Neural cell (in vitro differentiated cells): Measurements from ENCODE around the gene ADIPOR2. TPM values are rescaled to one million over a fixed set of nuclear protein-coding genes. Genes with fewer than 3 reads are reported as not detected.

Experiments
- H2AFZ ChIP-seq: fragments of 200-600, 300-800 bp; sonication (generic), shearing (Covaris generic); 2 replicates; pipeline ENCODE4 v1.6.0; 2014; ENCODE audit warnings: low read depth, mild to moderate bottlenecking, antibody characterized with exemption, low read length, moderate library complexity
- H3F3A ChIP-seq: fragments of 200-600 bp; shearing (Covaris generic); 2 replicates; pipeline ENCODE4 v1.6.1; 2016; ENCODE audit warnings: mild to moderate bottlenecking, moderate library complexity, mixed read lengths, antibody characterized with exemption, low read length; ENCODE audit not compliant: insufficient read depth, poor library complexity, severe bottlenecking
- H3K27ac ChIP-seq: fragments of 200-600, 300-800 bp; sonication (generic), shearing (Covaris generic); 2 replicates; pipeline ENCODE4 v1.5.1; 2014; ENCODE audit warnings: mild to moderate bottlenecking, low read length, moderate library complexity
- H3K27me3 ChIP-seq: fragments of 300-800, 200-600 bp; sonication (generic), shearing (Covaris generic); 2 replicates; pipeline ENCODE4 v1.6.0; 2014; ENCODE audit warnings: mild to moderate bottlenecking, low read depth, low read length, moderate library complexity; ENCODE audit not compliant: insufficient read depth
- H3K36me3 ChIP-seq: fragments of 300-800, 200-600 bp; sonication (generic), shearing (Covaris generic); 2 replicates; pipeline ENCODE4 v1.5.1; 2014; ENCODE audit warnings: mild to moderate bottlenecking, antibody characterized with exemption, low read length, moderate library complexity; ENCODE audit not compliant: insufficient read depth
- H3K4me2 ChIP-seq: fragments of 300-800, 200-600 bp; sonication (generic), shearing (Covaris generic); 2 replicates; pipeline ENCODE4 v1.6.0; 2014; ENCODE audit warnings: mild to moderate bottlenecking, low read length
- H3K4me3 ChIP-seq: fragments of 300-800, 200-600 bp; sonication (generic), shearing (Covaris generic); 2 replicates; pipeline ENCODE4 v1.5.1; 2014; ENCODE audit warnings: mild to moderate bottlenecking, low read length, moderate library complexity
- H3K79me2 ChIP-seq: fragments of 200-600 bp; shearing (Covaris generic); replicated peaks from 2 replicates; pipeline ENCODE4 v1.6.0; 2014; ENCODE audit warnings: mild to moderate bottlenecking, low read length, moderate library complexity; ENCODE audit not compliant: insufficient read depth
- H3K9ac ChIP-seq: fragments of 300-800, 200-600 bp; sonication (generic), shearing (Covaris generic); 2 replicates; pipeline ENCODE4 v1.6.1; 2016; ENCODE audit warnings: mild to moderate bottlenecking, low read length, mixed read lengths
- H3K9me2 ChIP-seq: fragments of 200-600 bp; shearing (Covaris generic); 2 replicates; pipeline ENCODE4 v1.6.1; 2016; ENCODE audit warnings: mild to moderate bottlenecking, low read length, mixed read lengths; ENCODE audit not compliant: insufficient read depth
- H3K9me3 ChIP-seq: fragments of 200-600, 300-800 bp; sonication (generic), shearing (Covaris generic); 2 replicates; pipeline ENCODE4 v1.6.1; 2016; ENCODE audit warnings: mild to moderate bottlenecking, mixed run types, low read length, moderate library complexity, mixed read lengths
- H4K20me1 ChIP-seq: fragments of 200-600 bp; shearing (Covaris generic); 2 replicates; pipeline ENCODE4 v1.6.1; 2016; ENCODE audit warnings: mild to moderate bottlenecking, mixed run types; ENCODE audit not compliant: insufficient read depth
- EP300 ChIP-seq: fragments of 450-650 bp; conservative IDR thresholded peaks from 2 replicates; pipeline ENCODE4 v1.6.1; 2014; ENCODE audit warnings: antibody characterized with exemption, mild to moderate bottlenecking, moderate library complexity; ENCODE audit not compliant: poor library complexity, severe bottlenecking
- EZH2 ChIP-seq: fragments of 200-600, 300-800 bp; shearing (Covaris generic), sonication (generic); IDR thresholded peaks from 2 replicates; pipeline ENCODE4 v1.6.1; 2014; ENCODE audit warnings: antibody characterized with exemption, low read length, borderline replicate concordance, mild to moderate bottlenecking; ENCODE audit not compliant: insufficient read depth, poor library complexity, severe bottlenecking
- MXI1 ChIP-seq: fragments of 450-650 bp; conservative IDR thresholded peaks from 2 replicates; pipeline ENCODE4 v1.6.1; 2014; ENCODE audit warnings: antibody characterized with exemption, mild to moderate bottlenecking; ENCODE audit not compliant: poor library complexity, severe bottlenecking
- POLR2AphosphoS5 ChIP-seq: IDR thresholded peaks from 2 replicates; pipeline ENCODE4 v1.6.1; 2012
- RAD21 ChIP-seq: fragments of 450-650 bp; conservative IDR thresholded peaks from 2 replicates; pipeline ENCODE4 v1.6.1; 2014; ENCODE audit warnings: antibody characterized with exemption, mild to moderate bottlenecking, moderate library complexity
- SMC3 ChIP-seq: fragments of 450-650 bp; conservative IDR thresholded peaks from 2 replicates; pipeline ENCODE4 v1.6.1; 2014; ENCODE audit warnings: antibody characterized with exemption, mild to moderate bottlenecking, moderate library complexity; ENCODE audit not compliant: poor library complexity
- TAF1 ChIP-seq: IDR thresholded peaks from 2 replicates; pipeline ENCODE4 v1.6.1; 2012; ENCODE audit warnings: low read depth
- polyA plus RNA-seq: library from polyadenylated mRNA; depleted of rRNA; stranded (reverse); fragments of >200 nt; gene quantifications from 2 replicates; pipeline ENCODE4 v1.2.3, GENCODE V29; 2014
- TF ChIP-seq, protein P1 (sequence below): fragments of 450-650 bp; IDR thresholded peaks from 2 replicates; pipeline ENCODE4 v1.5.1; 2014; ENCODE audit warnings: antibody characterized with exemption, mild to moderate bottlenecking, moderate library complexity; ENCODE audit not compliant: poor library complexity, severe bottlenecking
- TF ChIP-seq, protein P2 (sequence below): IDR thresholded peaks from 2 replicates; pipeline ENCODE4 v1.6.1; 2012; ENCODE audit warnings: borderline replicate concordance

Gene ADIPOR2
- polyA plus RNA-seq, 1 donor from 2014 or later: 18.5 TPM

DNA sequence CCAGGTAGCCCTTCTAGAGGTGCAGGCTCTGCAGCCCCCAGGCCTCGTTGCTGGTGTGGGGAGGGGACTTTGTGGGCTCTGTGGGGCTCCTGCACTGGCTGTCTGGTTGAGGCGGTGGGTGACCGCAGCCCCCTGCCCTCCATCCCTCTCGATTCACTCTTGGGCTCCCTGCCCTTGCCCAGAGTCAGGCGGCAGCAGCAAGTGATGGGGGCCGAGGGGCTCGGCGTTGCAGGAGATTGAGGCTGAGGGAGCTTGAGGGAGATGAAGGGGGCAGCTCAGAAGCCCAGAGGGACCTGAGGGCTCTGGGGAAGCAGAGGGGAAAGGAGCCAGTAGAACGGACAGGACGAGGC, 120.0 kb downstream of the ADIPOR2 start:
- TF ChIP-seq POLR2AphosphoS5 (no peak), RAD21 (no peak), SMC3 (no peak), EZH2 (no peak), EP300 (no peak), TAF1 (no peak), MXI1 (no peak)
- TF ChIP-seq, protein P1, sequence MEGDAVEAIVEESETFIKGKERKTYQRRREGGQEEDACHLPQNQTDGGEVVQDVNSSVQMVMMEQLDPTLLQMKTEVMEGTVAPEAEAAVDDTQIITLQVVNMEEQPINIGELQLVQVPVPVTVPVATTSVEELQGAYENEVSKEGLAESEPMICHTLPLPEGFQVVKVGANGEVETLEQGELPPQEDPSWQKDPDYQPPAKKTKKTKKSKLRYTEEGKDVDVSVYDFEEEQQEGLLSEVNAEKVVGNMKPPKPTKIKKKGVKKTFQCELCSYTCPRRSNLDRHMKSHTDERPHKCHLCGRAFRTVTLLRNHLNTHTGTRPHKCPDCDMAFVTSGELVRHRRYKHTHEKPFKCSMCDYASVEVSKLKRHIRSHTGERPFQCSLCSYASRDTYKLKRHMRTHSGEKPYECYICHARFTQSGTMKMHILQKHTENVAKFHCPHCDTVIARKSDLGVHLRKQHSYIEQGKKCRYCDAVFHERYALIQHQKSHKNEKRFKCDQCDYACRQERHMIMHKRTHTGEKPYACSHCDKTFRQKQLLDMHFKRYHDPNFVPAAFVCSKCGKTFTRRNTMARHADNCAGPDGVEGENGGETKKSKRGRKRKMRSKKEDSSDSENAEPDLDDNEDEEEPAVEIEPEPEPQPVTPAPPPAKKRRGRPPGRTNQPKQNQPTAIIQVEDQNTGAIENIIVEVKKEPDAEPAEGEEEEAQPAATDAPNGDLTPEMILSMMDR: no peak
- TF ChIP-seq, protein P2, sequence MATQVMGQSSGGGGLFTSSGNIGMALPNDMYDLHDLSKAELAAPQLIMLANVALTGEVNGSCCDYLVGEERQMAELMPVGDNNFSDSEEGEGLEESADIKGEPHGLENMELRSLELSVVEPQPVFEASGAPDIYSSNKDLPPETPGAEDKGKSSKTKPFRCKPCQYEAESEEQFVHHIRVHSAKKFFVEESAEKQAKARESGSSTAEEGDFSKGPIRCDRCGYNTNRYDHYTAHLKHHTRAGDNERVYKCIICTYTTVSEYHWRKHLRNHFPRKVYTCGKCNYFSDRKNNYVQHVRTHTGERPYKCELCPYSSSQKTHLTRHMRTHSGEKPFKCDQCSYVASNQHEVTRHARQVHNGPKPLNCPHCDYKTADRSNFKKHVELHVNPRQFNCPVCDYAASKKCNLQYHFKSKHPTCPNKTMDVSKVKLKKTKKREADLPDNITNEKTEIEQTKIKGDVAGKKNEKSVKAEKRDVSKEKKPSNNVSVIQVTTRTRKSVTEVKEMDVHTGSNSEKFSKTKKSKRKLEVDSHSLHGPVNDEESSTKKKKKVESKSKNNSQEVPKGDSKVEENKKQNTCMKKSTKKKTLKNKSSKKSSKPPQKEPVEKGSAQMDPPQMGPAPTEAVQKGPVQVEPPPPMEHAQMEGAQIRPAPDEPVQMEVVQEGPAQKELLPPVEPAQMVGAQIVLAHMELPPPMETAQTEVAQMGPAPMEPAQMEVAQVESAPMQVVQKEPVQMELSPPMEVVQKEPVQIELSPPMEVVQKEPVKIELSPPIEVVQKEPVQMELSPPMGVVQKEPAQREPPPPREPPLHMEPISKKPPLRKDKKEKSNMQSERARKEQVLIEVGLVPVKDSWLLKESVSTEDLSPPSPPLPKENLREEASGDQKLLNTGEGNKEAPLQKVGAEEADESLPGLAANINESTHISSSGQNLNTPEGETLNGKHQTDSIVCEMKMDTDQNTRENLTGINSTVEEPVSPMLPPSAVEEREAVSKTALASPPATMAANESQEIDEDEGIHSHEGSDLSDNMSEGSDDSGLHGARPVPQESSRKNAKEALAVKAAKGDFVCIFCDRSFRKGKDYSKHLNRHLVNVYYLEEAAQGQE: no peak
- no peaks in the 10 kb centered on the region for H3K9me3 ChIP-seq
- H3K9me2 ChIP-seq: no peaks in the 10 kb centered on the region
- no peaks in the 10 kb centered on the region for H3F3A ChIP-seq
- H3K79me2 ChIP-seq: no peaks in the 10 kb centered on the region
- H3K27ac ChIP-seq: no peak overlapping the region
- H3K36me3 ChIP-seq: no peaks in the 10 kb centered on the region
- no peak overlapping the region for H3K4me3 ChIP-seq
- no peak overlapping the region for H3K4me2 ChIP-seq
- H4K20me1 ChIP-seq: no peaks in the 10 kb centered on the region
- no peak overlapping the region for H3K9ac ChIP-seq
- no peaks in the 10 kb centered on the region for H3K27me3 ChIP-seq
- no peak overlapping the region for H2AFZ ChIP-seq

DNA sequence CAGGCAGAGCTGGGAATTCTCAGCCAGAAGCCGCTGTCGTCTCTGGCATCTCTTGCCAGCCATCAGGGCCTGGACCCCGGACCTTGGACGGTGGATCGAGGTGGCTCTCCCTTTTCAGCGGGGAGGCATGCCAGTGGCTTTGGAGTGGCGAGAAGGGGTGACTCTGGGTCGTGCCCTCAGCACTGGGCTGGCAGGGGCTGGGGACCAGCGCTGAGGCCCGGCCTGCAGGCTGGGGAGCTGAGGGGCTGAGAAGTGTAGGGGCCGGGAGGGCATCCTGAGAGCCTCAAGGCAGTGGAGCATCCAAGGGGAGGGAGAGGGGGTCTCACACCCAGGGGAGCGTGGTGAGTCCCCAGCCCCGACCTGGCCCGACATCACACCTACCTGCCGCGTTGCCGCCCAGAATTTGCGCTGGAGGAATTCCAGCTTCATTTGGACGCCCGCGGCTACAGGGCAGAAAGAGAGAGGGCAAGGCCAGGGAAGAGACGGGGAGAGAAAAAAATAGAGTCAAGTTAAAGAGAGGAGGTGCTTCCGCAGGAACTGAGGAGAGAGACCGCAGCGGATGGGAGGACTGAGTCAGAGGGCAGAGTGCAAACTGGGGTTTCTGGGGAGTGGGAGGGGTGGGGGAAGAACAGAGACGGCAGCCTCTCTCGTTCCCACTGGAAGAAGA, 120.5 kb downstream of the ADIPOR2 start:
- Histone ChIP-seq H2AFZ (no peak overlapping the region), H3K4me2 (no peak overlapping the region), H3K27me3 (no peaks in the 10 kb centered on the region), H3K9me2 (no peaks in the 10 kb centered on the region), H3K36me3 (no peaks in the 10 kb centered on the region), H3F3A (no peaks in the 10 kb centered on the region), H4K20me1 (no peaks in the 10 kb centered on the region), H3K79me2 (no peaks in the 10 kb centered on the region), H3K27ac (no peak overlapping the region), H3K9ac (no peak overlapping the region), H3K4me3 (no peak overlapping the region), H3K9me3 (no peaks in the 10 kb centered on the region)
- no peak for TF ChIP-seq RAD21

DNA sequence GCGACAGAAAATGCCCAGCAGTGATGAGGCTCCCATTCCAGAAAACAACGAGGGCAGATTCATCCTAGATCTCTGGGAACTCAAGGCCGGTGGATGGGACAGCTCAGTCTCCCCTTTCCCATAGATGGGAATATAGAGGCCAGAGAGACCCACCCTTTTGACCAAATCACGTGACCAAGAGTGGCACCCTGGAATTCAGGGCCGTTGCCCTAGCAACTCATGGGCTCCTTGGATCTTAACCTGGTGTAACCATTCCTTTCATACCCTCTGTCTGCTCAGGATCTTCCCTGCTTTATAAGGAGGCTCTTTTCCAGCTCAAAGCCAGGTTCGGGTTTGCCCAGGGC, 121.0 kb downstream of the ADIPOR2 start:
- no peaks in the 10 kb centered on the region for H3K79me2 ChIP-seq
- H3K27me3 ChIP-seq: no peaks in the 10 kb centered on the region
- no peak overlapping the region for H2AFZ ChIP-seq
- no peaks in the 10 kb centered on the region for H3K9me3 ChIP-seq
- H3K36me3 ChIP-seq: no peaks in the 10 kb centered on the region
- H4K20me1 ChIP-seq: no peaks in the 10 kb centered on the region
- no peak overlapping the region for H3K4me3 ChIP-seq
- no peak overlapping the region for H3K27ac ChIP-seq
- no peak overlapping the region for H3K9ac ChIP-seq
- TF ChIP-seq POLR2AphosphoS5: no peak
- no peak for TF ChIP-seq EP300
- no peaks in the 10 kb centered on the region for H3K9me2 ChIP-seq
- H3F3A ChIP-seq: no peaks in the 10 kb centered on the region
- no peak overlapping the region for H3K4me2 ChIP-seq
